Adrenal gland (tissue), 12 donors: ENCODE measurements around the gene PDF. TPM values are rescaled to one million over a fixed set of nuclear protein-coding genes. Genes with fewer than 3 reads are reported as not detected.
A peak's percentile ranks its signal among the peaks of the same experiment; 100 is the strongest.

Experiments used
- DNase-seq, 7 donors: peaks; one replicate each; pipeline ENCODE4 v3.0.0-alpha.2; 2019 to 2020
- H3K27ac ChIP-seq, 5 donors: fragments of 200-600 bp; sonication (generic) in 4 of 5; 1 replicate in 3 of 5; 2 replicates in 2 of 5; pipeline versions ENCODE4 v1.5.1 to v1.8.0; 2016 to 2020; ENCODE audit warnings: mild to moderate bottlenecking in 1 of 5
- H3K27me3 ChIP-seq: fragments of 200-600 bp; 2 replicates; pipeline ENCODE4 v1.8.0; 2021
- H3K36me3 ChIP-seq, 2 donors: fragments of 200-600 bp; replicated peaks in 1 of 2; 1 replicate in 1 of 2; 2 replicates in 1 of 2; pipeline versions ENCODE4 v1.5.1 to v1.8.0; 2018 to 2022
- H3K4me1 ChIP-seq, 2 donors: fragments of 200-600 bp; replicated peaks in 1 of 2; 1 replicate in 1 of 2; 2 replicates in 1 of 2; pipeline versions ENCODE4 v1.5.1 to v1.8.0; 2018 to 2021
- H3K4me3 ChIP-seq, 4 donors: fragments of 200-600 bp; sonication (generic) in 3 of 4; one replicate each; pipeline ENCODE4 v1.5.1; 2016 to 2018
- H3K9me3 ChIP-seq, 3 donors: fragments of 200-600 bp; sonication (generic) in 1 of 3; replicated peaks in 1 of 3; 1 replicate in 2 of 3; 2 replicates in 1 of 3; pipeline versions ENCODE4 v1.5.1 to v1.8.0; 2016 to 2021
- CTCF ChIP-seq, 6 experiments: fragments of 450-650 bp in 4 of 6; fragments of 200-600 bp in 2 of 6; sonication (generic) in 1 of 6; IDR thresholded peaks; 1 replicate in 5 of 6; 2 replicates in 1 of 6; pipeline versions ENCODE4 v1.5.1 to v1.8.0; 2016 to 2021; ENCODE audit warnings: antibody characterized with exemption in 6 of 6, mild to moderate bottlenecking in 2 of 6, moderate library complexity in 1 of 6
- POLR2A ChIP-seq, 2 donors: fragments of 450-650 bp; IDR thresholded peaks; one replicate each; pipeline ENCODE4 v1.6.1; 2017; ENCODE audit warnings: antibody characterized with exemption in 2 of 2, mild to moderate bottlenecking in 2 of 2, moderate library complexity in 1 of 2
- WGBS, 4 donors: extraction: QIAGEN DNeasy Blood & Tissue Kit in 2 of 4; methylation state at CpG; one replicate each; pipeline versions ENCODE4 v1.1.5 to v1.1.7; 2013 to 2017; 5-methylcytosine and 5-hydroxymethylcytosine counted together
- intact Hi-C, 2 donors: fragments of 100-400 bp; cut with DNase I; formaldehyde crosslinking; loops; one replicate each; pipeline versions ENCODE4 v1.14.1 to v1.15.0; 2022 to 2023
- polyA plus RNA-seq, 3 donors: library from polyadenylated mRNA; stranded (reverse); fragments of 200-250 nt in 2 of 3; fragments of 350-450 nt in 1 of 3; fragmentation: Illumina TruSeq in 1 of 3; extraction: RNeasy Lipid Tissue Mini Kit (QIAGEN cat#74804) in 1 of 3; gene quantifications; one replicate each; pipeline ENCODE4 v1.2.3, GENCODE V29; 2013 to 2014
- total RNA-seq, 9 donors: library from RNA; depleted of rRNA in 4 of 9; stranded (reverse); fragments of >200 nt in 4 of 9; fragments of 120-200 nt in 1 of 9; fragmentation: NEBNext Ultra II Directional in 1 of 9; extraction: Animal tissue kit (Norgen Biotek cat#: 25700) in 1 of 9; gene quantifications; one replicate each; pipeline versions ENCODE4 v1.1.0 to v1.2.4, GENCODE V29; 2013 to 2023
- donor health status: healthy with polysubstance abuse.
- donor health status: Bipolar disorder and iron deficiency.
- donor health status: DM: yes; HTN: yes; CAD: no.
- donor health status: DM: no; HTN: no; CAD: no.
- donor health status: DM: no; HTN: no; CAD: no.
- donor health status: DM: yes; HTN: yes; CAD: no.

PDF gene
- total and polyA plus RNA-seq, 12 donors = 1.2 to 61.9 (median 17.6) TPM

- Histone ChIP-seq H3K4me3 (no peak overlapping the region), H3K4me1 (peaks cover 8 to 26% of the 10 kb centered on the region in 2 donors), H3K27me3 (no peaks in the 10 kb centered on the region), H3K36me3 (peaks cover 0 to 54% of the 10 kb centered on the region in 2 donors), H3K9me3 (no peaks in the 10 kb centered on the region), H3K27ac (no peak overlapping the region)
- TF ChIP-seq CTCF (IDR thresholded peaks at IDR 0.05) = no peak
- no peak for TF ChIP-seq POLR2A (IDR thresholded peaks at IDR 0.05)
- intact Hi-C loops = no loop called here
- DNase-seq = no peak
- WGBS, 4 donors = 88 to 98% (median 92%) methylated on average over 5 to 9 of the region's 9 CpGs
These were observed 4.3 kb upstream of the PDF start for GRCh38 chr16:69334696-69335095.

GRCh38 chr16:69329369-69330285 is 761 bp downstream of the PDF start:
- H3K4me1 ChIP-seq = peaks cover 16 to 49% of the 10 kb centered on the region in 2 donors

GRCh38 chr16:69328854-69329316 is 1.5 kb downstream of the PDF start:
- Histone ChIP-seq H3K4me1 (peaks cover 16 to 56% of the 10 kb centered on the region in 2 donors), H3K4me3 (peak overlapping the region in 1 of 4 donors; percentile 86), H3K9me3 (no peaks in the 10 kb centered on the region), H3K27me3 (no peaks in the 10 kb centered on the region), H3K27ac (peak overlapping the region in 3 of 5 donors; percentile 2 to 87 (median 86)), H3K36me3 (peaks cover 0 to 66% of the 10 kb centered on the region in 2 donors)
- WGBS, 4 donors = 43 to 53% (median 46%) methylated on average over 10 of the region's 10 CpGs
- DNase-seq = peak in 4 of 7 donors; percentile 35 to 65 (median 47)
- intact Hi-C loops = no loop called here
- no peak for TF ChIP-seq POLR2A (IDR thresholded peaks at IDR 0.05)
- no peak for TF ChIP-seq CTCF (IDR thresholded peaks at IDR 0.05)

More at GRCh38 chr16:69329369-69330285, 761 bp downstream of the PDF start:
- peak in 5 of 7 donors; percentile 45 to 67 (median 50) for DNase-seq
- H3K9me3 ChIP-seq = no peaks in the 10 kb centered on the region
- 4 to 52% (median 11%) methylated on average over 11 to 77 of the region's 77 CpGs for WGBS, 4 donors
- peak overlapping the region; percentile 74 to 88 (median 86) for H3K27ac ChIP-seq
- no peak for TF ChIP-seq POLR2A (IDR thresholded peaks at IDR 0.05)
- no peak for TF ChIP-seq CTCF (IDR thresholded peaks at IDR 0.05)
- intact Hi-C loops = no loop called here
- peaks cover 0 to 66% of the 10 kb centered on the region in 2 donors for H3K36me3 ChIP-seq
- peak overlapping the region; percentile 5 to 86 (median 54) for H3K4me3 ChIP-seq
- H3K27me3 ChIP-seq = no peaks in the 10 kb centered on the region

- intact Hi-C loops = no loop called here
- Histone ChIP-seq H3K36me3 (peaks cover 0 to 65% of the 10 kb centered on the region in 2 donors), H3K27me3 (no peaks in the 10 kb centered on the region), H3K9me3 (no peaks in the 10 kb centered on the region), H3K4me1 (peaks cover 16 to 56% of the 10 kb centered on the region in 2 donors), H3K27ac (peak overlapping the region in 1 of 5 donors; percentile 86), H3K4me3 (no peak overlapping the region)
- TF ChIP-seq POLR2A (IDR thresholded peaks at IDR 0.05) (no peak), CTCF (IDR thresholded peaks at IDR 0.05) (no peak)
- peak in 3 of 7 donors; percentile 9 to 54 (median 21) for DNase-seq
- 92 to 95% (median 93%) methylated on average over 10 to 14 of the region's 14 CpGs for WGBS, 4 donors
These were observed 2.6 kb downstream of the PDF start for GRCh38 chr16:69327585-69328310.
